ENCODE measurements around the gene SLC12A3.

The SLC12A3 gene

GRCh38 chr16:56823081-56823733 lies 41.8 kb upstream of the SLC12A3 start:
- Histone ChIP-seq H3K4me1 (ENCODE audit: low read length) (peaks cover 9% of the 10 kb centered on the region; the same call in 1 of the 2 replicates), H3K36me3 (replicated peaks; ENCODE audit: low read depth, low read length) (peaks cover 19% of the 10 kb centered on the region), H2AFZ (ENCODE audit: low read depth, low read length) (no peak overlapping the region), H3K79me2 (ENCODE audit: low read length) (no peaks in the 10 kb centered on the region), H3K27me3 (ENCODE audit: low read depth, low read length) (no peaks in the 10 kb centered on the region), H3K9ac (ENCODE audit: low read length) (no peak overlapping the region), H3K4me3 (ENCODE audit: low read length) (no peak overlapping the region), H3K27ac (ENCODE audit: low read length) (no peak overlapping the region), H3K4me2 (ENCODE audit: low read length) (no peak overlapping the region), H4K20me1 (ENCODE audit: insufficient read depth, low read length) (no peaks in the 10 kb centered on the region), H3K9me3 (ENCODE audit: insufficient read depth, low read length) (no peaks in the 10 kb centered on the region)
- TF ChIP-seq CTCF (IDR thresholded peaks at IDR 0.05; ENCODE audit: low read depth, low read length) (no peak), EZH2phosphoT487 (IDR thresholded peaks at IDR 0.05; ENCODE audit: low read depth) (no peak)

GRCh38 chr16:56824331-56824730 lies 40.7 kb upstream of the SLC12A3 start:
- Histone ChIP-seq H3K36me3 (replicated peaks; ENCODE audit: low read depth, low read length) (peaks cover 23% of the 10 kb centered on the region), H3K9ac (ENCODE audit: low read length) (no peak overlapping the region), H3K27me3 (ENCODE audit: low read depth, low read length) (no peaks in the 10 kb centered on the region), H2AFZ (ENCODE audit: low read depth, low read length) (no peak overlapping the region), H3K4me2 (ENCODE audit: low read length) (no peak overlapping the region), H3K27ac (ENCODE audit: low read length) (no peak overlapping the region), H3K4me3 (ENCODE audit: low read length) (no peak overlapping the region), H4K20me1 (ENCODE audit: insufficient read depth, low read length) (no peaks in the 10 kb centered on the region), H3K79me2 (ENCODE audit: low read length) (no peaks in the 10 kb centered on the region), H3K4me1 (ENCODE audit: low read length) (peaks cover 9% of the 10 kb centered on the region; the same call in 1 of the 2 replicates), H3K9me3 (ENCODE audit: insufficient read depth, low read length) (no peaks in the 10 kb centered on the region)
- TF ChIP-seq CTCF (IDR thresholded peaks at IDR 0.05; ENCODE audit: low read depth, low read length) = 0 out of 2 replicates have a peak, but pooled peaks have one; percentile 7
- no peak for TF ChIP-seq EZH2phosphoT487 (IDR thresholded peaks at IDR 0.05; ENCODE audit: low read depth)

GRCh38 chr16:56824804-56825203 lies 40.2 kb upstream of the SLC12A3 start:
- Histone ChIP-seq H4K20me1 (ENCODE audit: insufficient read depth, low read length) (no peaks in the 10 kb centered on the region), H3K4me3 (ENCODE audit: low read length) (no peak overlapping the region), H3K4me2 (ENCODE audit: low read length) (no peak overlapping the region), H3K27ac (ENCODE audit: low read length) (no peak overlapping the region), H3K27me3 (ENCODE audit: low read depth, low read length) (no peaks in the 10 kb centered on the region), H3K9me3 (ENCODE audit: insufficient read depth, low read length) (no peaks in the 10 kb centered on the region), H2AFZ (ENCODE audit: low read depth, low read length) (no peak overlapping the region), H3K36me3 (replicated peaks; ENCODE audit: low read depth, low read length) (peaks cover 23% of the 10 kb centered on the region), H3K79me2 (ENCODE audit: low read length) (no peaks in the 10 kb centered on the region), H3K4me1 (ENCODE audit: low read length) (peaks cover 9% of the 10 kb centered on the region; the same call in 1 of the 2 replicates), H3K9ac (ENCODE audit: low read length) (no peak overlapping the region)
- TF ChIP-seq EZH2phosphoT487 (IDR thresholded peaks at IDR 0.05; ENCODE audit: low read depth) = no peak
- no peak for TF ChIP-seq CTCF (IDR thresholded peaks at IDR 0.05; ENCODE audit: low read depth, low read length)

- no peak overlapping the region for H3K9ac ChIP-seq (ENCODE audit: low read length)
- no peak overlapping the region for H3K27ac ChIP-seq (ENCODE audit: low read length)
- H3K79me2 ChIP-seq (ENCODE audit: low read length) = no peaks in the 10 kb centered on the region
- TF ChIP-seq CTCF (IDR thresholded peaks at IDR 0.05; ENCODE audit: low read depth, low read length) (no peak), EZH2phosphoT487 (IDR thresholded peaks at IDR 0.05; ENCODE audit: low read depth) (no peak)
- no peak overlapping the region for H3K4me2 ChIP-seq (ENCODE audit: low read length)
- peaks cover 26% of the 10 kb centered on the region for H3K36me3 ChIP-seq (replicated peaks; ENCODE audit: low read depth, low read length)
- no peak overlapping the region for H3K4me3 ChIP-seq (ENCODE audit: low read length)
- no peaks in the 10 kb centered on the region for H3K27me3 ChIP-seq (ENCODE audit: low read depth, low read length)
- no peaks in the 10 kb centered on the region for H3K9me3 ChIP-seq (ENCODE audit: insufficient read depth, low read length)
- peaks cover 9% of the 10 kb centered on the region; the same call in 1 of the 2 replicates for H3K4me1 ChIP-seq (ENCODE audit: low read length)
- no peak overlapping the region for H2AFZ ChIP-seq (ENCODE audit: low read depth, low read length)
- no peaks in the 10 kb centered on the region for H4K20me1 ChIP-seq (ENCODE audit: insufficient read depth, low read length)
Observed at GRCh38 chr16:56825826-56826225, 39.2 kb upstream of the SLC12A3 start.
